ENCODE data around the gene PGLYRP3.

GRCh38 chr1:153357076-153357852, 44.5 kb upstream of the PGLYRP3 start:
- no peak for TF ChIP-seq EZH2 (IDR thresholded peaks at IDR 0.05; ENCODE audit: borderline replicate concordance)
- TF ChIP-seq, protein P1, sequence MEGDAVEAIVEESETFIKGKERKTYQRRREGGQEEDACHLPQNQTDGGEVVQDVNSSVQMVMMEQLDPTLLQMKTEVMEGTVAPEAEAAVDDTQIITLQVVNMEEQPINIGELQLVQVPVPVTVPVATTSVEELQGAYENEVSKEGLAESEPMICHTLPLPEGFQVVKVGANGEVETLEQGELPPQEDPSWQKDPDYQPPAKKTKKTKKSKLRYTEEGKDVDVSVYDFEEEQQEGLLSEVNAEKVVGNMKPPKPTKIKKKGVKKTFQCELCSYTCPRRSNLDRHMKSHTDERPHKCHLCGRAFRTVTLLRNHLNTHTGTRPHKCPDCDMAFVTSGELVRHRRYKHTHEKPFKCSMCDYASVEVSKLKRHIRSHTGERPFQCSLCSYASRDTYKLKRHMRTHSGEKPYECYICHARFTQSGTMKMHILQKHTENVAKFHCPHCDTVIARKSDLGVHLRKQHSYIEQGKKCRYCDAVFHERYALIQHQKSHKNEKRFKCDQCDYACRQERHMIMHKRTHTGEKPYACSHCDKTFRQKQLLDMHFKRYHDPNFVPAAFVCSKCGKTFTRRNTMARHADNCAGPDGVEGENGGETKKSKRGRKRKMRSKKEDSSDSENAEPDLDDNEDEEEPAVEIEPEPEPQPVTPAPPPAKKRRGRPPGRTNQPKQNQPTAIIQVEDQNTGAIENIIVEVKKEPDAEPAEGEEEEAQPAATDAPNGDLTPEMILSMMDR (IDR thresholded peaks at IDR 0.05; ENCODE audit: poor library complexity), result no peak
